ENCODE measurements around the gene SHE. TPM values are rescaled to one million over a fixed set of nuclear protein-coding genes. Genes with fewer than 3 reads are reported as not detected.
A peak's percentile ranks its signal among the peaks of the same experiment; 100 is the strongest.

The SHE gene
- total and polyA plus RNA-seq, 2 of the 8 experiments (the other 6 are each of a cell fraction or from before 2014, with no cell fraction given) = 0.44 to 0.45 TPM

- no peak overlapping the region for H2AFZ ChIP-seq (ENCODE audit: low read length)
- H3K18ac ChIP-seq (ENCODE audit: extremely low read depth, low read length) = no peak overlapping the region
- H2BK5ac ChIP-seq (ENCODE audit: low read depth, low read length) = 0 out of 2 replicates have a peak overlapping the region, but pooled peaks have one; percentile 60
- no peak overlapping the region for H2BK15ac ChIP-seq (ENCODE audit: low read length)
- no peak overlapping the region for H3K4me3 ChIP-seq (ENCODE audit: extremely low read depth in 1 of 4, insufficient read depth in 2 of 4, low read depth in 3 of 4, low read length in 4 of 4)
- DNase-seq (ENCODE audit: low read depth in 1 of 2, low spot score in 2 of 2) (no peak), FAIRE-seq (no peak)
- no peaks in the 10 kb centered on the region; a peak in 1 of 7 replicates for H3K27me3 ChIP-seq (replicated peaks in 1 of 4; ENCODE audit: control insufficient read depth in 3 of 4, extremely low read depth in 1 of 4, insufficient read depth in 3 of 4, low read length in 3 of 4)
- ChIA-PET CTCF (ENCODE audit: partially characterized antibody) (interaction anchor here (0.7 to 3.2 kb wide), 15 partner anchors 8 to 150 kb away, joined by 3 to 27 read pairs (median 5); no protein-coding TSS in a partner anchor), POLR2A (ENCODE audit: partially characterized antibody) (interaction anchor here (1.1 kb wide), 1 partner anchor 91 kb away, joined by 3 read pairs; no protein-coding TSS in a partner anchor)
- no peak overlapping the region for H3K4ac ChIP-seq (replicated peaks; ENCODE audit: insufficient read length, low read depth, low read length)
- H3K4me1 ChIP-seq (replicated peaks in 1 of 4; ENCODE audit: control insufficient read depth in 3 of 4, insufficient read depth in 4 of 4, low read length in 3 of 4) = peaks cover 0 to 4% (median 0%) of the 10 kb centered on the region in 4 experiments; a peak in 2 of 7 replicates
- 78% methylated on average over 8 of the region's 8 CpGs; no CpG with 5 or more reads in 1 of the 2 experiments for WGBS, 2 experiments (ENCODE audit: extremely low coverage in 1 of 2, insufficient coverage in 1 of 2, insufficient read length in 1 of 2, insufficient replicate concordance in 2 of 2, low coverage in 1 of 2, low lambda C conversion rate in 2 of 2, missing lambda C conversion rate in 1 of 2)
- no peak overlapping the region for H4K91ac ChIP-seq (replicated peaks; ENCODE audit: insufficient read length, low read length)
- peaks cover 4% of the 10 kb centered on the region; the same call in 1 of the 2 replicates for H3K23me2 ChIP-seq (ENCODE audit: low read depth, low read length)
- no peak overlapping the region for H3K14ac ChIP-seq (ENCODE audit: insufficient read length)
- H2AK5ac ChIP-seq (ENCODE audit: low read depth, low read length) = no peak overlapping the region
- no peaks in the 10 kb centered on the region for H4K20me1 ChIP-seq (replicated peaks in 1 of 2; ENCODE audit: control insufficient read depth in 1 of 2, insufficient read depth in 2 of 2, low read length in 2 of 2)
- no peak overlapping the region for H4K8ac ChIP-seq (ENCODE audit: extremely low read depth, insufficient read depth, low read length)
- H3K9ac ChIP-seq (replicated peaks in 1 of 4; ENCODE audit: extremely low read depth in 1 of 4, low read depth in 3 of 4, low read length in 3 of 4) = no peak overlapping the region
- H2BK20ac ChIP-seq (ENCODE audit: low read length) = no peak overlapping the region
- no peaks in the 10 kb centered on the region for H3K79me2 ChIP-seq (ENCODE audit: control insufficient read depth in 1 of 2, insufficient read depth in 2 of 2, low read length in 2 of 2)
- H2BK12ac ChIP-seq (ENCODE audit: low read depth, low read length) = peak overlapping the region; percentile 75; the same call in 1 of the 2 replicates
- no peak overlapping the region for H3K56ac ChIP-seq (replicated peaks; ENCODE audit: insufficient read length, low read depth, low read length)
- no peak overlapping the region for H3K4me2 ChIP-seq (ENCODE audit: insufficient read depth in 1 of 2, low read depth in 2 of 2, low read length in 2 of 2)
- H2BK120ac ChIP-seq (replicated peaks; ENCODE audit: low read depth, low read length) = no peak overlapping the region
- H3K9me3 ChIP-seq (ENCODE audit: insufficient read depth in 2 of 2, low read depth in 1 of 2, low read length in 1 of 2) = no peaks in the 10 kb centered on the region
- H3K23ac ChIP-seq (ENCODE audit: insufficient read length) = no peak overlapping the region
- H3K36me3 ChIP-seq (ENCODE audit: control insufficient read depth in 2 of 4, insufficient read depth in 4 of 4, low read length in 3 of 4) = no peaks in the 10 kb centered on the region
- no peak overlapping the region for H3K27ac ChIP-seq (ENCODE audit: low read depth, low read length)
- no peak overlapping the region for H4K5ac ChIP-seq (ENCODE audit: insufficient read length, low read depth, low read length)
- no peaks in the 10 kb centered on the region for H3K79me1 ChIP-seq (ENCODE audit: low read depth, low read length)
- no peak for TF ChIP-seq TBP (IDR thresholded peaks at IDR 0.05; ENCODE audit: low read depth, low read length)
- no peak for TF ChIP-seq EZH2 (IDR thresholded peaks at IDR 0.05; ENCODE audit: low read depth, low read length, severe bottlenecking)
- no peak for TF ChIP-seq KDM4A (IDR thresholded peaks at IDR 0.05; ENCODE audit: low read depth, low read length, severe bottlenecking)
- TF ChIP-seq RAD21 (IDR thresholded peaks at IDR 0.05 in 1 of 2, conservative IDR thresholded peaks at IDR 0.05 in 1 of 2; ENCODE audit: low read depth in 2 of 2, low read length in 2 of 2) = no peak
- no peak for TF ChIP-seq RXRA (IDR thresholded peaks at IDR 0.05; ENCODE audit: insufficient read depth, low read depth, low read length)
- no peak for TF ChIP-seq BACH1 (IDR thresholded peaks at IDR 0.05; ENCODE audit: low read length)
- no peak for TF ChIP-seq CTBP2 (IDR thresholded peaks at IDR 0.05; ENCODE audit: borderline replicate concordance, insufficient read depth, insufficient read length, low read length)
- TF ChIP-seq RBBP5 (IDR thresholded peaks at IDR 0.05; ENCODE audit: borderline replicate concordance, low read depth, low read length) = no peak
- TF ChIP-seq SIRT6 (IDR thresholded peaks at IDR 0.05; ENCODE audit: low read length) = no peak
- no peak for TF ChIP-seq HDAC2 (IDR thresholded peaks at IDR 0.05; ENCODE audit: borderline replicate concordance in 1 of 2, low read depth in 2 of 2, low read length in 2 of 2)
- TF ChIP-seq TAF1 (IDR thresholded peaks at IDR 0.05; ENCODE audit: low read depth, low read length) = no peak
- no peak for TF ChIP-seq NRF1 (IDR thresholded peaks at IDR 0.05; ENCODE audit: low read depth, low read length)
Observed at GRCh38 chr1:154441241-154441888, 60.8 kb downstream of the SHE start.

Data from H1 (cell line).